HUES48 (cell line): Measurements from ENCODE around the gene MYOG.

ENCODE experiments used
- H3K27ac ChIP-seq: one replicate; pipeline ENCODE4 v1.7.0; 2013; ENCODE audit warnings: low read depth, low read length, inconsistent platforms
- H3K27me3 ChIP-seq: 2 replicates; pipeline ENCODE4 v1.6.1; 2013; ENCODE audit warnings: mild to moderate bottlenecking, low read length; ENCODE audit not compliant: control insufficient read depth, insufficient read depth
- H3K36me3 ChIP-seq: 2 replicates; pipeline ENCODE4 v1.6.1; 2013; ENCODE audit warnings: low read length; ENCODE audit not compliant: control insufficient read depth, insufficient read depth
- H3K4me1 ChIP-seq: 2 replicates; pipeline ENCODE4 v1.6.1; 2013; ENCODE audit warnings: mild to moderate bottlenecking, low read length; ENCODE audit not compliant: control insufficient read depth, insufficient read depth
- H3K4me3 ChIP-seq: 2 replicates; pipeline ENCODE4 v1.5.1; 2013; ENCODE audit warnings: mild to moderate bottlenecking, low read depth, low read length
- H3K9ac ChIP-seq: 2 replicates; pipeline ENCODE4 v1.6.1; 2013; ENCODE audit warnings: mild to moderate bottlenecking, low read depth, low read length, moderate library complexity
- H3K9me3 ChIP-seq: 2 replicates; pipeline ENCODE4 v1.6.1; 2013; ENCODE audit warnings: low read length; ENCODE audit not compliant: control insufficient read depth, insufficient read depth

MYOG gene

GRCh38 chr1:203041351-203041932 lies 44.4 kb downstream of the MYOG start:
- no peaks in the 10 kb centered on the region for H3K27me3 ChIP-seq
- no peak overlapping the region for H3K4me3 ChIP-seq
- peaks cover 4% of the 10 kb centered on the region; the same call in 1 of the 2 replicates for H3K4me1 ChIP-seq
- no peaks in the 10 kb centered on the region for H3K9me3 ChIP-seq
- H3K27ac ChIP-seq: no peak overlapping the region
- H3K9ac ChIP-seq: no peak overlapping the region
- no peaks in the 10 kb centered on the region for H3K36me3 ChIP-seq

DNA sequence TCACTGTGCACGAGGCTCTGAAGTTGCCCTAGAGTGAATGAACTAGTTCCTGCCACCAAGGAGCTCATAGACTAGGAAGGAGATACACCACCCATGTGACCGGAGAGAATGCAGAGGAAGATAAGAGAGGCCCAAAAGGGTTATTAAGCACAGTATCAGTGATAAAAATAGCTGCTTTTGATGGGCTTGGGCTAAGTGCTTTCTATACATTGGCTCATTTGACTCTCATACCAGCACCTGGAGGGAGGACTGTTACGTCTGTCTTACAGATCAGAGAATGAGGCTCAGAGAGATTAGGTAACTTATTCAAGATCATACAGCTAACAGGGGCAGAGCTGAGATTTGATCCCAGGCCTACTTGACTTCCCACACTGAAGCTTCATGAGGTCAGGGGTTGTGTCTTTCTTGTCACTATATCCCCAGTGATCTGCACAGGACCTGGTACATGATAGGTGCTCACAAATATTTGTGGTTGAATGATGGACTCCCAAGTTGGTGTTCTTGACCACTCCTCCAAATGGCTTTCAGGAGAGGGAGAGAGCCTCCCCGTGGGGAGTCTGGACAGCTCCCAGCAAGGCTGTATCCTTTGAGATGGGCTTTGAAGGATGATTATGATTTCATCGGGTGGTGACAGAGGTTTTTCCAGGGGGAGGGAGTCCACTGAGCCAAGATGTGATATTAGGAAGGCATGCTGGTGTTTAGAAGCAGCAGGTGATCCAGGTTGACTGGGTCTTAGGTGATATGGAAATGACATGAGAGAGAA lies 45.1 kb downstream of the MYOG start:
- H3K4me1 ChIP-seq: peaks cover 4% of the 10 kb centered on the region; the same call in 1 of the 2 replicates
- no peaks in the 10 kb centered on the region for H3K36me3 ChIP-seq
- H3K27me3 ChIP-seq: no peaks in the 10 kb centered on the region
- no peaks in the 10 kb centered on the region for H3K9me3 ChIP-seq
- no peak overlapping the region for H3K4me3 ChIP-seq
- no peak overlapping the region for H3K9ac ChIP-seq
- no peak overlapping the region for H3K27ac ChIP-seq

DNA sequence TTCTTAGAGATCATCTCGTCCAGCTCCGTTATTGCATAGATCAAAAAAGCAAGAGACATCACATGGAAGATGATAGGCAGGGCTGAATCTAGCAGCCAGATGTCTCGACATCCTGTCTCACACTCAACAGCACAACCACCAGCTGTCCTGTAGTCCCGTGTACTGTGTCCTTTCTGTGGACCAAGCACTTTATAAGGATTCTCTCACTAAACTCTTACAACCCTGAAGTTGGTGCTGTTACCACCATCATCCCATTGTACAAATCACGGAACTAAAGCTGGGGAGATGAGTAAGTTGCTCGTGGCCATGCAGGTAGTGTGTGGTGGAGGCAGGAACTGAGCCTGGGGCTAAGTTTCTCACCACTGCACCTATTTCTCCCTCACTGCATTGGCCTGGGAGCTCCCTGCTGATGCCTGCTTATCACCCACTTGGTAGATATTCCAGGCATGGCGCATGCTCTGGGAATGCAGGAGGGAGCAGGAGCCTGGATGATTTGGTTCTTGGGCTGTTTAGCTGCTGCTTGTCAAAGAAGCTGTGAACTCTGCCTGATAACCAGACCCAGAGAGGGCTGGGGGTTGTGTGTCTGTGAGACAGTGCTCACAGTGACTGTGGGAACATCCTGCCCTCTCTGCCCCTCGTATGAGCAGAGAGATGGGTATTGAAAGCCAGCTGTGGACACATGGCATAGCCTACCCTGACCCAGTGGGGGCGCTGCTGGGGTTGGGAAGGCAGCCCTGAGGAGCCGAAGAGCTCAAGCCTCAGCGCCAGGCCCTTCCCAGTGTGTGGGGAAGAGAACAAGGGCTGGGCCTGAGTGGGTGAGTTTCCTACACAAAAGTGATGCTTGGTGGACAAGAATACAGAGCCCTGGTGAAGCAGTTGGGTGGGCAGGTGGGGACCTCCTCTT lies 46.0 kb downstream of the MYOG start:
- Histone ChIP-seq H3K4me3 (no peak overlapping the region), H3K36me3 (no peaks in the 10 kb centered on the region), H3K27ac (no peak overlapping the region), H3K9me3 (no peaks in the 10 kb centered on the region), H3K27me3 (no peaks in the 10 kb centered on the region), H3K4me1 (peaks cover 8% of the 10 kb centered on the region; the same call in 1 of the 2 replicates), H3K9ac (no peak overlapping the region)

DNA sequence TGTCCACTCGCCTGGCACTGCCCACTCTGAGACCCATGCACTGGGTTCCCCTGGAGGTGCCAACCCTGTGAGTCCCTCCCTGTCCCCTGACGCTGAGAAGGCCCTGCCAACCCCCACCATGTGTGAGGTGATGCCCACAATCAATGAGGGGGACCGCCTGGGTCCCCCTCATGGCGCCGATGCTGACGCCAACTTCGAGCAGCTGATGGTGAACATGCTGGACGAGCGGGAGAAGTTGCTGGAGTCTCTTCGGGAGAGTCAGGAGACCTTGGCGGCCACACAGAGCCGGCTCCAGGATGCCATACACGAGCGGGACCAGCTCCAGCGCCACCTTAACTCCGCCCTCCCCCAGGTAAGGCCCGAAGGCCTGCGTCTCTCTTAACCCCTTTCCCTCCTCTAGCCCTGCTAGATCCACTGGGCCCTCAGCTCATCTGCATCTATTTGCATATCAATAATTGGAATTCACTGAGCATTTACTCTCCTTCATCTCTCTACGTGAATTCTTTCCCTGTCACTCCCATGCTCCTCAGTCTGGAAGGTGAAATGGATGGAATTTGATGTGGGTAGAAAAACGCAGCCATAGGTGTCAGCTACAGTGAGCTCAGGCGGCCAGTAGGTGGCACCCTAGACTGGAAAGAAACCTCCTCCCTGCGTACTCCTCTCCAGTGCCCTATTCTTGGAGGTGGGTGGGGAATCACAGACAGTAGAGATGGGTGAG lies 46.8 kb downstream of the MYOG start:
- Histone ChIP-seq H3K9ac (no peak overlapping the region), H3K27me3 (no peaks in the 10 kb centered on the region), H3K4me1 (peaks cover 8% of the 10 kb centered on the region; the same call in 1 of the 2 replicates), H3K4me3 (no peak overlapping the region), H3K27ac (no peak overlapping the region), H3K36me3 (no peaks in the 10 kb centered on the region), H3K9me3 (no peaks in the 10 kb centered on the region)

GRCh38 chr1:203038217-203038741 lies 47.5 kb downstream of the MYOG start:
- Histone ChIP-seq H3K36me3 (no peaks in the 10 kb centered on the region), H3K27me3 (no peaks in the 10 kb centered on the region), H3K4me3 (no peak overlapping the region), H3K9ac (no peak overlapping the region), H3K9me3 (no peaks in the 10 kb centered on the region), H3K4me1 (peaks cover 8% of the 10 kb centered on the region; the same call in 1 of the 2 replicates), H3K27ac (no peak overlapping the region)

DNA sequence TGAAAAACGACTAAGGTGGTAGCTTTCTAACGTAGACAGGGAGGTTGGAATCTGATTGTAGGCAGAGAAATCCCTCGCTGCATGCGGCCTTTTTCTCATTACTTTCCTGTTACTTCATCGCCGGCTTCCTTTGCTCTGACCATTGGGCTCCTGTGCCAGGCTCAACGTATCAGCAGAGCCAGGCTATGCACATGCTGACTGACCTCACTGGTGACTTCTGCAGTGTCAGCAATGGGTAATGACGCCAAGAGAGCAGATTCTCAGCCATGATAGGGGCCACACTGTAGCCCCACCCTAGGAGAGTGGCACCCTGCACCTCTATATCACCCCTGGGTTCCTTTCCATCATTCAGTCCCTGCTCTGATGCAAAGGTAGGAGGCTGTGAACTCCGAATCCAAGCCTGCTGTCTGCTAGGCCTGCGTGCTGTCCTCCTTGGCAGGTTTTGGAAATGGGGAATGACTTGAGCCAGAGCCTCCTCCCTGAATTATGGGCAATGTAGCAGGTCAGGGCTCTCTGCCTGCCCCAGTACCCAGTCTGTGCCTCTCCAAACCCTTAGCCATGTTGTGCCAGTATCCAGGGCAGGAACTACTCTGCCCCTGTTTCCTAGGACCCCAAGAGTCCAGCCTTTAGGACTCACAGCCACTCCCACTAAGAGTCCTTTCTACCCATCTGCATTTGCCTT lies 48.2 kb downstream of the MYOG start:
- Histone ChIP-seq H3K9ac (no peak overlapping the region), H3K36me3 (no peaks in the 10 kb centered on the region), H3K4me3 (no peak overlapping the region), H3K27ac (no peak overlapping the region), H3K9me3 (no peaks in the 10 kb centered on the region), H3K4me1 (peaks cover 8% of the 10 kb centered on the region; the same call in 1 of the 2 replicates), H3K27me3 (no peaks in the 10 kb centered on the region)

- Histone ChIP-seq H3K36me3 (no peaks in the 10 kb centered on the region), H3K27ac (no peak overlapping the region), H3K27me3 (no peaks in the 10 kb centered on the region), H3K9me3 (no peaks in the 10 kb centered on the region), H3K4me3 (no peak overlapping the region), H3K4me1 (peaks cover 8% of the 10 kb centered on the region; the same call in 1 of the 2 replicates), H3K9ac (no peak overlapping the region)
Observed at GRCh38 chr1:203036537-203036936, 49.3 kb downstream of the MYOG start.

DNA sequence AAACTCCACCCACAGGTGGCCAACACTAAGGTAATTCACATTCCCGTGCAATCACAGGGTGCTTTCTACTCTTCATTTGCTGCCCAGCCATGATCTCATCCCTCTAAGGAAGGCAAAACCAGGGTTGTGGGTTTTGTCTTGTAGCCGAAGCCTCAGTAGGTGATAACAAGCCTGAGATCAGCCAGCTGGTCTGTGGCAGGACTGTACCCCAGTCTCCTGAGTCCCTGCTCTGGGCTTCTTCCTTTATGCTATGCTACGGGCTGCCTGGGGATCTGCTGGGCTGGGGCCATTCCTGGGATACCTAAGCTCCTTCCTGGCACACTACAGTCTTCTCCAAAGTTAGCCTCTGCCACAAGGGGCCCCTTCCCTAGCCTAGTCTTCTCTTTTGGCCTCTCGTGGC lies 49.7 kb downstream of the MYOG start:
- Histone ChIP-seq H3K4me3 (no peak overlapping the region), H3K36me3 (no peaks in the 10 kb centered on the region), H3K9me3 (no peaks in the 10 kb centered on the region), H3K27me3 (no peaks in the 10 kb centered on the region), H3K27ac (no peak overlapping the region), H3K9ac (no peak overlapping the region), H3K4me1 (peaks cover 8% of the 10 kb centered on the region; the same call in 1 of the 2 replicates)

DNA sequence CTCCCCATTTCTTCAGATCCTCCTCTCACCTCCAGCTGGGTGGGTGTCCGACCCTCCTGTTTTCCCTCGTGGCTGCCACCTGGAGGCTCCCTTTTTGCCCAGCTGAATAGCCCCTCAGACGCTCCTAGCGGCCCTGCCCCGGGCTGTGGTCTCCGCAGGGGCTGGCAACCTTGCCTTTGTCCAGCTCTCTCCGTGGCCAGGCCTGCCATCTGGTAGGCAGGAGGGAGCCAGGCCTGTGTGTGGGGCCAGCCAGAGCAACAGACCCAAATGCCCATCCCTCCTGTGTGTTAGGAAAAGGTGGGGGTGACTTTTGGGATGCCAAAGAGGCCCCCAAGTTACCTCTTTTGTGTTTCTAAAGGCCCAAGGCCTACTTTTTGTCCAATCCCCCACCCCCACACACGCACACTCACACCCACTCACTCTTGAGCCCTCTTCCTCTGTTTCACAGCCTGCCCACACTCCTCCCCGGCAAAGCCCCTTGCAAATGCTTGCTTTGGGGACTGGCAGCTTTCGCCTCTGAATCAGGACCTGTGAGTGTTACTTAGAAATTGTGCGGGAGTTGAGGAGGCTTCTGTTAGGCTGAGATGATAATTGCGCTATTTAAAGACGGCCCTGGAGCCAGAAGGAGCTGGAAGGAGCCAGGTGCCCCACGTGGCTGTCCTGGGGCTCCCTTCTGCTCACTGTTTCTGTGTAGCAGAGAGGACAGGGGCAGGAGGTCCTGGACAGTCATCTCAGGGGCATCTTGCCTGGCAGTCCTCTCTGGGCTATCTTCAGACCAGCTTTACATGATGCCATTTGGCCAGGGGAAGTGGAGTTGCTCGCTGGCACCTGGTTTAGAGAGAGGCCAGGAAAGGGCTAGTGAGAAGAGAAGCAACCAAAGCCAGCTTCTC lies 50.5 kb downstream of the MYOG start:
- Histone ChIP-seq H3K27me3 (no peaks in the 10 kb centered on the region), H3K27ac (no peak overlapping the region)

More for the DNA sequence above, 50.5 kb downstream of the MYOG start:
- no peak overlapping the region for H3K4me3 ChIP-seq
- no peak overlapping the region for H3K9ac ChIP-seq
- H3K4me1 ChIP-seq: peaks cover 8% of the 10 kb centered on the region; the same call in 1 of the 2 replicates
- H3K9me3 ChIP-seq: no peaks in the 10 kb centered on the region
- no peaks in the 10 kb centered on the region for H3K36me3 ChIP-seq
